RWPE2 (cell line): ENCODE measurements around the gene TENT4B.
A peak's percentile ranks its signal among the peaks of the same experiment; 100 is the strongest.

ENCODE experiments used
- ATAC-seq: fragments of 200-7000 bp; cut with Tn5 transposase; 3 replicates; pipeline ENCODE4 v1.9.1; 2021; ENCODE audit warnings: low read depth
- DNase-seq: peaks from one replicate; pipeline ENCODE4 v3.0.0-alpha.2; 2020; ENCODE audit warnings: low spot score
- H3K27ac ChIP-seq: fragments of 450-650 bp; 2 replicates; pipeline ENCODE4 v1.5.1; 2017; ENCODE audit warnings: mild to moderate bottlenecking; ENCODE audit not compliant: poor library complexity, severe bottlenecking
- H3K27me3 ChIP-seq: fragments of 250-450 bp; sonication (Bioruptor Pico); 2 replicates; pipeline ENCODE4 v1.5.1; 2021; ENCODE audit warnings: mild to moderate bottlenecking, moderate library complexity; ENCODE audit not compliant: insufficient read depth, poor library complexity, severe bottlenecking
- H3K36me3 ChIP-seq: fragments of 250-450 bp; sonication (Bioruptor Pico); 2 replicates; pipeline ENCODE4 v1.5.1; 2020; ENCODE audit warnings: low read depth, mild to moderate bottlenecking, moderate library complexity
- H3K4me1 ChIP-seq: fragments of 250-450 bp; sonication (Bioruptor Pico); 2 replicates; pipeline ENCODE4 v1.5.1; 2021; ENCODE audit warnings: mild to moderate bottlenecking, moderate library complexity; ENCODE audit not compliant: insufficient read depth, poor library complexity, severe bottlenecking
- H3K4me3 ChIP-seq: fragments of 250-450 bp; sonication (Bioruptor Pico); 2 replicates; pipeline ENCODE4 v1.5.1; 2021; ENCODE audit warnings: mild to moderate bottlenecking, moderate library complexity; ENCODE audit not compliant: severe bottlenecking
- H3K9me3 ChIP-seq: fragments of 250-450 bp; sonication (Bioruptor Pico); 2 replicates; pipeline ENCODE4 v1.5.1; 2021; ENCODE audit warnings: mild to moderate bottlenecking, moderate library complexity; ENCODE audit not compliant: severe bottlenecking
- CTCF ChIP-seq: fragments of 450-650 bp; IDR thresholded peaks from one replicate; pipeline ENCODE4 v1.5.1; 2017; ENCODE audit warnings: mild to moderate bottlenecking, moderate library complexity; ENCODE audit not compliant: poor library complexity, severe bottlenecking

The TENT4B gene

GRCh38 chr16:50210266-50211038 lies 57.3 kb downstream of the TENT4B start:
- H3K9me3 ChIP-seq = no peaks in the 10 kb centered on the region
- peak; percentile 84 for TF ChIP-seq CTCF
- peak overlapping the region; percentile 68 for H3K27ac ChIP-seq
- H3K27me3 ChIP-seq = no peaks in the 10 kb centered on the region
- H3K4me3 ChIP-seq = no peak overlapping the region
- peaks cover 37% of the 10 kb centered on the region for H3K36me3 ChIP-seq
- peak; percentile 79 for ATAC-seq
- peaks cover 29% of the 10 kb centered on the region for H3K4me1 ChIP-seq
- DNase-seq = no peak

- peaks cover 71% of the 10 kb centered on the region for H3K36me3 ChIP-seq
- peak; percentile 81 for TF ChIP-seq CTCF
- H3K27me3 ChIP-seq = no peaks in the 10 kb centered on the region
- ATAC-seq (peak; percentile 31; the same call in 1 of the 3 replicates), DNase-seq (no peak)
- no peak overlapping the region for H3K27ac ChIP-seq
- peaks cover 9% of the 10 kb centered on the region for H3K4me1 ChIP-seq
- no peak overlapping the region for H3K4me3 ChIP-seq
- no peaks in the 10 kb centered on the region for H3K9me3 ChIP-seq
These were observed 60.9 kb downstream of the TENT4B start for GRCh38 chr16:50213939-50214519.

GRCh38 chr16:50215680-50216079 lies 62.6 kb downstream of the TENT4B start:
- H3K4me3 ChIP-seq = no peak overlapping the region
- TF ChIP-seq CTCF = no peak
- no peaks in the 10 kb centered on the region for H3K9me3 ChIP-seq
- DNase-seq (no peak), ATAC-seq (no peak)
- H3K27ac ChIP-seq = no peak overlapping the region
- no peaks in the 10 kb centered on the region for H3K27me3 ChIP-seq
- peaks cover 82% of the 10 kb centered on the region for H3K36me3 ChIP-seq
- no peaks in the 10 kb centered on the region for H3K4me1 ChIP-seq

GRCh38 chr16:50216231-50216630 lies 63.1 kb downstream of the TENT4B start:
- Histone ChIP-seq H3K4me1 (no peaks in the 10 kb centered on the region), H3K9me3 (no peaks in the 10 kb centered on the region), H3K27me3 (no peaks in the 10 kb centered on the region), H3K4me3 (no peak overlapping the region), H3K36me3 (peaks cover 78% of the 10 kb centered on the region), H3K27ac (no peak overlapping the region)
- DNase-seq (no peak), ATAC-seq (no peak)
- TF ChIP-seq CTCF = no peak
